ENCODE measurements around the gene CCDC9. TPM values are rescaled to one million over a fixed set of nuclear protein-coding genes. Genes with fewer than 3 reads are reported as not detected.

Gene CCDC9
- total and polyA plus RNA-seq, 2 of the 13 experiments (the other 11 are each of a cell fraction or from before 2014, with no cell fraction given): 2.9 to 6.3 TPM

GRCh38 chr19:47225746-47226425 is 30.4 kb upstream of the CCDC9 start (continued):
- TF ChIP-seq ZBTB39 (CRISPR knock-in tag; IDR thresholded peaks at IDR 0.05) (0 out of 2 replicates have a peak, but pooled peaks have one; percentile 26), GABPB1 (CRISPR knock-in tag; IDR thresholded peaks at IDR 0.05) (no peak), THAP8 (CRISPR knock-in tag; IDR thresholded peaks at IDR 0.05; ENCODE audit: borderline replicate concordance) (no peak), PHF5A (CRISPR knock-in tag; IDR thresholded peaks at IDR 0.05; ENCODE audit: low read depth, unreplicated experiment) (no peak), ATF7-NPFF (CRISPR knock-in tag; IDR thresholded peaks at IDR 0.05; ENCODE audit: low read depth) (peak; percentile 63; the same call in 1 of the 2 replicates), RBM22 (optimal IDR thresholded peaks at IDR 0.05; ENCODE audit: low read length) (no peak), ZNF770 (CRISPR knock-in tag; IDR thresholded peaks at IDR 0.05) (no peak), NFATC3 (CRISPR knock-in tag; IDR thresholded peaks at IDR 0.05) (no peak), ZNF546 (CRISPR knock-in tag; conservative IDR thresholded peaks at IDR 0.05) (0 out of 2 replicates have a peak, but pooled peaks have one; percentile 47), HOMEZ (CRISPR knock-in tag; IDR thresholded peaks at IDR 0.05; ENCODE audit: low read depth) (no peak), E2F5 (CRISPR knock-in tag; conservative IDR thresholded peaks at IDR 0.05) (peak; percentile 66; the same call in 1 of the 2 replicates), CBFB (CRISPR knock-in tag; IDR thresholded peaks at IDR 0.05) (0 out of 2 replicates have a peak, but pooled peaks have one; percentile 7), NFE2L1 (CRISPR knock-in tag; IDR thresholded peaks at IDR 0.05; ENCODE audit: borderline replicate concordance) (no peak), ZFP36L1 (CRISPR knock-in tag; IDR thresholded peaks at IDR 0.05) (no peak), ZNF691 (CRISPR knock-in tag; IDR thresholded peaks at IDR 0.05; ENCODE audit: borderline replicate concordance, low read depth) (no peak), YY1 (IDR thresholded peaks at IDR 0.05; ENCODE audit: insufficient read depth, insufficient replicate concordance, low read depth, low read length) (peak; percentile 84)
